HEK293 (cell line): ENCODE measurements around the gene PPP1R14C.

ENCODE experiments used
- CTCF ChIA-PET: fragments of 350-600 bp; formaldehyde crosslinking; extraction: SDS; loops from one replicate; lab custom pipeline; 2021; ENCODE audit warnings: antibody characterized with exemption; lab: Yijun Ruan, JAX
- POLR2A ChIA-PET: fragments of 300-600 bp; formaldehyde crosslinking; extraction: SDS; loops from one replicate; lab custom pipeline; 2020; ENCODE audit warnings: antibody characterized with exemption, inconsistent platforms; lab: Yijun Ruan, JAX
- H3K27ac ChIP-seq: fragments of 200-500 bp; sonication (Bioruptor generic); 2 replicates; pipeline ENCODE4 v1.5.1; 2014; ENCODE audit warnings: low read depth, low read length, control low read depth, inconsistent platforms; ENCODE audit errors: extremely low read depth
- H3K36me3 ChIP-seq, 2 experiments: fragments of 200-500 bp in 1 of 2; sonication (Bioruptor generic) in 1 of 2; 1 replicate in 1 of 2; 2 replicates in 1 of 2; pipeline ENCODE4 v1.5.1; 2014 to 2017; ENCODE audit warnings: inconsistent platforms in 2 of 2, low read length in 2 of 2; ENCODE audit not compliant: control insufficient read depth in 2 of 2, insufficient read depth in 1 of 2
- H3K4me1 ChIP-seq: fragments of 200-500 bp; sonication (Bioruptor generic); 2 replicates; pipeline ENCODE4 v1.5.1; 2014; ENCODE audit warnings: mild to moderate bottlenecking, low read length, inconsistent platforms; ENCODE audit not compliant: control insufficient read depth, insufficient read depth
- H3K4me3 ChIP-seq: 2 replicates; pipeline ENCODE4 v1.5.1; 2011; ENCODE audit warnings: low read depth, mild to moderate bottlenecking, control low read depth, low read length, moderate library complexity
- H3K9me3 ChIP-seq: fragments of 200-500 bp; sonication (Bioruptor generic); 2 replicates; pipeline ENCODE4 v1.5.1; 2014; ENCODE audit warnings: low read depth, low read length, inconsistent platforms; ENCODE audit not compliant: control insufficient read depth, insufficient read depth
- HOXA7 ChIP-seq: sonication (generic); formaldehyde crosslinking; IDR thresholded peaks from 2 replicates; pipeline ENCODE4 v1.8.1; 2022; ENCODE audit warnings: missing genetic modification reagents, borderline replicate concordance
- YY1 ChIP-seq: fragments of 450-650 bp; formaldehyde crosslinking; IDR thresholded peaks from 2 replicates; pipeline ENCODE4 v1.5.1; 2018; ENCODE audit warnings: missing biosample characterization, missing genetic modification characterization
- ZFP41 ChIP-seq: fragments of 450-650 bp; formaldehyde crosslinking; IDR thresholded peaks from 2 replicates; pipeline ENCODE4 v1.5.1; 2016; ENCODE audit warnings: missing biosample characterization, missing genetic modification characterization, borderline replicate concordance
- ZNF112 ChIP-seq: fragments of 450-650 bp; formaldehyde crosslinking; IDR thresholded peaks from 2 replicates; pipeline ENCODE4 v1.5.0; 2017; ENCODE audit warnings: missing biosample characterization, missing genetic modification characterization
- ZNF133 ChIP-seq: fragments of 450-650 bp; formaldehyde crosslinking; IDR thresholded peaks from 2 replicates; pipeline ENCODE4 v1.5.1; 2016; ENCODE audit warnings: missing biosample characterization, missing genetic modification characterization
- ZNF138 ChIP-seq: fragments of 450-650 bp; formaldehyde crosslinking; IDR thresholded peaks from 2 replicates; pipeline ENCODE4 v1.5.1; 2016; ENCODE audit warnings: missing biosample characterization, missing genetic modification characterization, borderline replicate concordance
- ZNF140 ChIP-seq: fragments of 450-650 bp; formaldehyde crosslinking; IDR thresholded peaks from 2 replicates; pipeline ENCODE4 v1.5.1; 2016; ENCODE audit warnings: missing biosample characterization, missing genetic modification characterization
- ZNF155 ChIP-seq: fragments of 450-650 bp; formaldehyde crosslinking; IDR thresholded peaks from 2 replicates; pipeline ENCODE4 v1.5.1; 2016; ENCODE audit warnings: missing biosample characterization, missing genetic modification characterization
- ZNF169 ChIP-seq: fragments of 450-650 bp; formaldehyde crosslinking; IDR thresholded peaks from 2 replicates; pipeline ENCODE4 v1.5.1; 2016; ENCODE audit warnings: missing biosample characterization, missing genetic modification characterization
- ZNF19 ChIP-seq: fragments of 450-650 bp; formaldehyde crosslinking; IDR thresholded peaks from 2 replicates; pipeline ENCODE4; 2016; ENCODE audit warnings: missing biosample characterization, missing genetic modification characterization, low read depth
- ZNF2 ChIP-seq: fragments of 450-650 bp; formaldehyde crosslinking; IDR thresholded peaks from 2 replicates; pipeline ENCODE4 v1.5.1; 2016; ENCODE audit warnings: missing biosample characterization, missing genetic modification characterization
- ZNF214 ChIP-seq: fragments of 450-650 bp; formaldehyde crosslinking; IDR thresholded peaks from 2 replicates; pipeline ENCODE4 v1.5.1; 2017; ENCODE audit warnings: missing biosample characterization, mild to moderate bottlenecking, missing genetic modification characterization, borderline replicate concordance
- ZNF248 ChIP-seq: fragments of 450-650 bp; formaldehyde crosslinking; IDR thresholded peaks from 2 replicates; pipeline ENCODE4 v1.5.1; 2017; ENCODE audit warnings: missing biosample characterization, missing genetic modification characterization
- ZNF341 ChIP-seq: fragments of 450-650 bp; formaldehyde crosslinking; IDR thresholded peaks from 2 replicates; pipeline ENCODE4; 2016; ENCODE audit warnings: low read depth, missing biosample characterization, missing genetic modification characterization
- ZNF514 ChIP-seq: fragments of 450-650 bp; formaldehyde crosslinking; IDR thresholded peaks from 2 replicates; pipeline ENCODE4 v1.5.1; 2016; ENCODE audit warnings: missing biosample characterization, missing genetic modification characterization
- ZNF530 ChIP-seq: fragments of 450-650 bp; formaldehyde crosslinking; IDR thresholded peaks from 2 replicates; pipeline ENCODE4 v1.5.1; 2016; ENCODE audit warnings: low read depth, missing biosample characterization, missing genetic modification characterization
- ZNF571 ChIP-seq: fragments of 450-650 bp; formaldehyde crosslinking; IDR thresholded peaks from 2 replicates; pipeline ENCODE4 v1.5.0; 2017; ENCODE audit warnings: missing biosample characterization, missing genetic modification characterization
- ZNF654 ChIP-seq: fragments of 450-650 bp; formaldehyde crosslinking; IDR thresholded peaks from 2 replicates; pipeline ENCODE4 v1.5.1; 2016; ENCODE audit warnings: low read depth, missing biosample characterization, missing genetic modification characterization
- ZNF670 ChIP-seq: fragments of 450-650 bp; formaldehyde crosslinking; IDR thresholded peaks from 2 replicates; pipeline ENCODE4 v1.5.1; 2016; ENCODE audit warnings: missing biosample characterization, missing genetic modification characterization, low read depth
- ZNF785 ChIP-seq: fragments of 450-650 bp; formaldehyde crosslinking; IDR thresholded peaks from 2 replicates; pipeline ENCODE4 v1.5.1; 2016; ENCODE audit warnings: missing biosample characterization, missing genetic modification characterization
- TF ChIP-seq, protein P1 (sequence below): fragments of 450-650 bp; formaldehyde crosslinking; IDR thresholded peaks from 2 replicates; pipeline ENCODE4 v1.5.1; 2017; ENCODE audit warnings: missing biosample characterization, missing genetic modification characterization
- TF ChIP-seq, protein P2 (sequence below): fragments of 450-650 bp; formaldehyde crosslinking; IDR thresholded peaks from 2 replicates; pipeline ENCODE4 v1.5.1; 2017; ENCODE audit warnings: missing biosample characterization, missing genetic modification characterization
- TF ChIP-seq, protein P3 (sequence below): fragments of 450-650 bp; formaldehyde crosslinking; IDR thresholded peaks from 2 replicates; pipeline ENCODE4 v1.5.0; 2017; ENCODE audit warnings: missing biosample characterization, missing genetic modification characterization, borderline replicate concordance

Gene PPP1R14C

DNA sequence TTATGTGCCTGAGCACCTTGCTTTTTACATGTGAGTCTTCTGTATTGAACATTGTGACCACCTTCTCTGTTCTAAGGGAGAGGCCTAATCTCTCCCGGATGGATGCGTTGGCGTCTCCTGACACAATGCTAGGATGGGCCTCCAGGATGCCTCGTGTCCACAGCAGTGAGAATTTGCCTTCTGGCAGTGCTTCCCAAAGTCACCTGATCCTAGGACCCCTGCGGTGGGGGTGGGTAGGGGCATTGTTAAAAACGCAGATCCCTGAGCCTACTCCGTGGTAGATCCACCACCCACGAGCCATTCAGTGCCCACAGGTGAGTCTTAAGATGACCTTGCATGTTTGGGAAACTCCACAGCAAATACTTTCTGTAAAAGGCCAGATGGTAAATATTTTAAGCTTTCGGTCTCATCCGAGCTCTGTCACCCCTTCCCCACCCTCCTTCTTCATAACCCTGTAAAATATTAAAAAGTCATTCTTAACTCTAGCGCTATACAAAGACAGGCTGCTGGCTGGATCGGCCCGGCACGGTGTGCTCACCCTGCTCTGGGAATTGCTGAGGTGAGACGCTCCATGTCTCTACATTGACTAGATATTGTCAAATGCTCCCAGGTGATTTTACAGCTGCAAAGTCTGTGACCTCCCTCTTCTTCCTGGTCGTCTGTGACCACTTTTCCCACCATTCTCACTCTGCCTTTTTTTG lies 119.3 kb downstream of the PPP1R14C start (continued):
- TF ChIP-seq, protein P1, sequence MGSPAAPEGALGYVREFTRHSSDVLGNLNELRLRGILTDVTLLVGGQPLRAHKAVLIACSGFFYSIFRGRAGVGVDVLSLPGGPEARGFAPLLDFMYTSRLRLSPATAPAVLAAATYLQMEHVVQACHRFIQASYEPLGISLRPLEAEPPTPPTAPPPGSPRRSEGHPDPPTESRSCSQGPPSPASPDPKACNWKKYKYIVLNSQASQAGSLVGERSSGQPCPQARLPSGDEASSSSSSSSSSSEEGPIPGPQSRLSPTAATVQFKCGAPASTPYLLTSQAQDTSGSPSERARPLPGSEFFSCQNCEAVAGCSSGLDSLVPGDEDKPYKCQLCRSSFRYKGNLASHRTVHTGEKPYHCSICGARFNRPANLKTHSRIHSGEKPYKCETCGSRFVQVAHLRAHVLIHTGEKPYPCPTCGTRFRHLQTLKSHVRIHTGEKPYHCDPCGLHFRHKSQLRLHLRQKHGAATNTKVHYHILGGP = no peak
- TF ChIP-seq ZNF214 (tag by site-specific recombination) (no peak), ZNF112 (tag by site-specific recombination) (no peak)
- TF ChIP-seq, all 188 proteins: peak for 0

DNA sequence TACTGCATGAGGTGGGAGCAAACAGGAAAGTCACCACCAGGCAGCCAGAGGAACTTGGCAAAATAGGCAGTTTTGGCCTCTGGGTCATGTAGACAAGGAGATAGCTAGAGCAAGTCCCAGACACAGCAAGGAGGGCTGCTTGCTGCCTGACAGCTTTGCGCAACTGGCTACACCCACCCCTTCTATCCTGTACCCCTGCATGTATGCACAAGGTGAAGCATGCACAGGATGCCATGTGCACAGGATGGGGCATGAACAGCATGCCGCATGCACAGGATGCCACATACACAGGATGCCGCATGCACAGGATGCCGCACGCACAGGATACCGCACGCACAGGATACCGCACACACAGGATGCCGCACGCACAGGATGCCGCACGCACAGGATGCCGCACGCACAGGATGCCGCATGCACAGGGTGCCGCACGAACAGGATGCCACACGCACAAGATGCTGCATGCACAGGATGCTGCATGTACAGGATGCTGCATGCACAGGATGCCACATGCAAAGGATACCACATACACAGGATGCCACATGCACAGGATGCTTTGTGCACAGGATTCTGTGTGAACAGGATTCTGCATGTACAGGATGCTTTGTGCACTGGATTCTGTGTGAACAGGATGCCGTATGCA lies 121.0 kb downstream of the PPP1R14C start:
- H3K9me3 ChIP-seq = no peaks in the 10 kb centered on the region
- POLR2A ChIA-PET = no interaction called here
- H3K36me3 ChIP-seq = no peaks in the 10 kb centered on the region
- CTCF ChIA-PET = interaction anchor here (1.7 kb wide), 1 partner anchor 183 kb away, joined by 6 read pairs; no protein-coding TSS in a partner anchor
- no peak overlapping the region for H3K27ac ChIP-seq
- TF ChIP-seq HOXA7 = no peak
- TF ChIP-seq ZNF140 = no peak
- no peak for TF ChIP-seq ZNF155 (tag by site-specific recombination)
- no peak for TF ChIP-seq ZNF571 (tag by site-specific recombination)
- TF ChIP-seq ZNF138 (tag by site-specific recombination) = no peak
- TF ChIP-seq ZNF133 = no peak
- no peak for TF ChIP-seq ZNF654 (tag by site-specific recombination)
- TF ChIP-seq, protein P2, sequence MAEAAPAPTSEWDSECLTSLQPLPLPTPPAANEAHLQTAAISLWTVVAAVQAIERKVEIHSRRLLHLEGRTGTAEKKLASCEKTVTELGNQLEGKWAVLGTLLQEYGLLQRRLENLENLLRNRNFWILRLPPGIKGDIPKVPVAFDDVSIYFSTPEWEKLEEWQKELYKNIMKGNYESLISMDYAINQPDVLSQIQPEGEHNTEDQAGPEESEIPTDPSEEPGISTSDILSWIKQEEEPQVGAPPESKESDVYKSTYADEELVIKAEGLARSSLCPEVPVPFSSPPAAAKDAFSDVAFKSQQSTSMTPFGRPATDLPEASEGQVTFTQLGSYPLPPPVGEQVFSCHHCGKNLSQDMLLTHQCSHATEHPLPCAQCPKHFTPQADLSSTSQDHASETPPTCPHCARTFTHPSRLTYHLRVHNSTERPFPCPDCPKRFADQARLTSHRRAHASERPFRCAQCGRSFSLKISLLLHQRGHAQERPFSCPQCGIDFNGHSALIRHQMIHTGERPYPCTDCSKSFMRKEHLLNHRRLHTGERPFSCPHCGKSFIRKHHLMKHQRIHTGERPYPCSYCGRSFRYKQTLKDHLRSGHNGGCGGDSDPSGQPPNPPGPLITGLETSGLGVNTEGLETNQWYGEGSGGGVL (tag by site-specific recombination) = no peak
- no peak for TF ChIP-seq ZNF670 (tag by site-specific recombination)
- TF ChIP-seq ZNF785 (tag by site-specific recombination) = no peak
- TF ChIP-seq YY1 = no peak
- no peak for TF ChIP-seq ZNF341 (tag by site-specific recombination)
- TF ChIP-seq ZNF169 (tag by site-specific recombination) = no peak
- TF ChIP-seq ZFP41 (tag by site-specific recombination) = no peak
- no peak for TF ChIP-seq ZNF530 (tag by site-specific recombination)
- no peak for TF ChIP-seq ZNF2 (tag by site-specific recombination)
- no peak for TF ChIP-seq ZNF19 (tag by site-specific recombination)
- no peak for TF ChIP-seq ZNF514 (tag by site-specific recombination)
- TF ChIP-seq ZNF248 (tag by site-specific recombination) = no peak
- TF ChIP-seq, protein P3, sequence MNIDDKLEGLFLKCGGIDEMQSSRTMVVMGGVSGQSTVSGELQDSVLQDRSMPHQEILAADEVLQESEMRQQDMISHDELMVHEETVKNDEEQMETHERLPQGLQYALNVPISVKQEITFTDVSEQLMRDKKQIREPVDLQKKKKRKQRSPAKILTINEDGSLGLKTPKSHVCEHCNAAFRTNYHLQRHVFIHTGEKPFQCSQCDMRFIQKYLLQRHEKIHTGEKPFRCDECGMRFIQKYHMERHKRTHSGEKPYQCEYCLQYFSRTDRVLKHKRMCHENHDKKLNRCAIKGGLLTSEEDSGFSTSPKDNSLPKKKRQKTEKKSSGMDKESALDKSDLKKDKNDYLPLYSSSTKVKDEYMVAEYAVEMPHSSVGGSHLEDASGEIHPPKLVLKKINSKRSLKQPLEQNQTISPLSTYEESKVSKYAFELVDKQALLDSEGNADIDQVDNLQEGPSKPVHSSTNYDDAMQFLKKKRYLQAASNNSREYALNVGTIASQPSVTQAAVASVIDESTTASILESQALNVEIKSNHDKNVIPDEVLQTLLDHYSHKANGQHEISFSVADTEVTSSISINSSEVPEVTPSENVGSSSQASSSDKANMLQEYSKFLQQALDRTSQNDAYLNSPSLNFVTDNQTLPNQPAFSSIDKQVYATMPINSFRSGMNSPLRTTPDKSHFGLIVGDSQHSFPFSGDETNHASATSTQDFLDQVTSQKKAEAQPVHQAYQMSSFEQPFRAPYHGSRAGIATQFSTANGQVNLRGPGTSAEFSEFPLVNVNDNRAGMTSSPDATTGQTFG = no peak
- no peaks in the 10 kb centered on the region for H3K4me1 ChIP-seq
- H3K4me3 ChIP-seq = no peak overlapping the region
